ENCODE data around the gene INTS1.

INTS1 gene

DNA sequence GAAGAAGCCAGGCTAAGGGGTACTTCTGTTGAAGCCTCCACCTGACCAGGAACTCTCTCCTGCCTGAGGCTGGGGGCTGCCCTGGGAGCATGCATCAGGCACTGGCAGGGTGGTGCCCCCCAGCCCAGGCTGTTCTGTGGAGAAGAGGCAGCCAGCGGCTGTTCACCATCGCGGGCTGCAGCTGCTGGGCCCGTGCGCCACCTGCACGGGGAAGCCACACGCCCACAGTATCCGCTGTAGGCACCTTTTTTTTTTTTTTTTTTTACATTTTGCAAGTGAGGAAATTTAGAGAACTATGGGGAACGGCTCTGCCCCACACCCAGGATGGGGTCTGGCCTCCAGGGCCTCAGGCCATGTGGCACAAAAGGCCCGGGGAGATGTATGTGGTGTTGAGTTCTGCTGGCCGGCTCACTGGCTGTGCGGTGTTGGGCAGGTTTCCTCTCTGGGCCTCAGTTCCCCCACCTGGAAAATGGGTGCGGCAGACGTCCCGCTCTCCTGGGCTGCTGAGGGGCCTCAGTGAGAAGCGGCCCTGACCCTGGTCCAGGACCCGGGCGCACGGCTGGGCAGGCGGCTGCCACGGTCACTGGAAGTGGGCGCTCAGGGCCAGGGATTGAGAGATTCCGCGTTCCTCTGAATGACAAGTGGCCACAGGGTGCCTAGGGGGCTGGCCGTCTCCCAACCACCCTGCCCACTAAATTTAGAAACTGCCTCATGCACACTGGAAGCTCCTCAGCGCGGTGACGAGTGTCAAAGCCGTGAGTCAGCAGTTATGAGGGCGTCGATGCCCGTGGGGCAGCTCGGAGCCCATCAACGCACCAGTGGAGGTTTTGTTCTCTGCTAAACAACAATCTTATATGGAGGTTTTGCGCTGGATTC lies 8.8 kb upstream of the INTS1 start:
- TF ChIP-seq EZH2 (IDR thresholded peaks at IDR 0.05; ENCODE audit: borderline replicate concordance, low read length) = no peak
- TF ChIP-seq, protein P1, sequence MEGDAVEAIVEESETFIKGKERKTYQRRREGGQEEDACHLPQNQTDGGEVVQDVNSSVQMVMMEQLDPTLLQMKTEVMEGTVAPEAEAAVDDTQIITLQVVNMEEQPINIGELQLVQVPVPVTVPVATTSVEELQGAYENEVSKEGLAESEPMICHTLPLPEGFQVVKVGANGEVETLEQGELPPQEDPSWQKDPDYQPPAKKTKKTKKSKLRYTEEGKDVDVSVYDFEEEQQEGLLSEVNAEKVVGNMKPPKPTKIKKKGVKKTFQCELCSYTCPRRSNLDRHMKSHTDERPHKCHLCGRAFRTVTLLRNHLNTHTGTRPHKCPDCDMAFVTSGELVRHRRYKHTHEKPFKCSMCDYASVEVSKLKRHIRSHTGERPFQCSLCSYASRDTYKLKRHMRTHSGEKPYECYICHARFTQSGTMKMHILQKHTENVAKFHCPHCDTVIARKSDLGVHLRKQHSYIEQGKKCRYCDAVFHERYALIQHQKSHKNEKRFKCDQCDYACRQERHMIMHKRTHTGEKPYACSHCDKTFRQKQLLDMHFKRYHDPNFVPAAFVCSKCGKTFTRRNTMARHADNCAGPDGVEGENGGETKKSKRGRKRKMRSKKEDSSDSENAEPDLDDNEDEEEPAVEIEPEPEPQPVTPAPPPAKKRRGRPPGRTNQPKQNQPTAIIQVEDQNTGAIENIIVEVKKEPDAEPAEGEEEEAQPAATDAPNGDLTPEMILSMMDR (IDR thresholded peaks at IDR 0.05; ENCODE audit: low read length) = no peak
- no peaks in the 10 kb centered on the region for H3K79me2 ChIP-seq (ENCODE audit: insufficient read depth, low read length)
- H4K20me1 ChIP-seq (ENCODE audit: insufficient read depth, low read length) = no peaks in the 10 kb centered on the region
- no peak overlapping the region for H3K4me3 ChIP-seq (ENCODE audit: low read depth, low read length, poor library complexity, severe bottlenecking)
- H3K9ac ChIP-seq (ENCODE audit: low read length) = no peak overlapping the region
- peaks cover 5% of the 10 kb centered on the region for H3F3A ChIP-seq (ENCODE audit: insufficient read depth, low read length)
- H3K4me1 ChIP-seq (ENCODE audit: insufficient read depth, low read length, severe bottlenecking) = peaks cover 46% of the 10 kb centered on the region
- H3K27me3 ChIP-seq (ENCODE audit: insufficient read depth, low read length) = peaks cover 4% of the 10 kb centered on the region; the same call in 1 of the 2 replicates
- no peaks in the 10 kb centered on the region for H3K36me3 ChIP-seq (ENCODE audit: insufficient read depth, low read length)
- H2AFZ ChIP-seq (ENCODE audit: low read length) = no peak overlapping the region
- H3K4me2 ChIP-seq (ENCODE audit: low read length) = no peak overlapping the region
- no peaks in the 10 kb centered on the region for H3K9me3 ChIP-seq (ENCODE audit: low read length)
- peak overlapping the region; percentile 96 for H3K27ac ChIP-seq (ENCODE audit: low read depth, low read length, poor library complexity, severe bottlenecking)
- H3K9me2 ChIP-seq (ENCODE audit: low read depth, low read length) = no peaks in the 10 kb centered on the region

DNA sequence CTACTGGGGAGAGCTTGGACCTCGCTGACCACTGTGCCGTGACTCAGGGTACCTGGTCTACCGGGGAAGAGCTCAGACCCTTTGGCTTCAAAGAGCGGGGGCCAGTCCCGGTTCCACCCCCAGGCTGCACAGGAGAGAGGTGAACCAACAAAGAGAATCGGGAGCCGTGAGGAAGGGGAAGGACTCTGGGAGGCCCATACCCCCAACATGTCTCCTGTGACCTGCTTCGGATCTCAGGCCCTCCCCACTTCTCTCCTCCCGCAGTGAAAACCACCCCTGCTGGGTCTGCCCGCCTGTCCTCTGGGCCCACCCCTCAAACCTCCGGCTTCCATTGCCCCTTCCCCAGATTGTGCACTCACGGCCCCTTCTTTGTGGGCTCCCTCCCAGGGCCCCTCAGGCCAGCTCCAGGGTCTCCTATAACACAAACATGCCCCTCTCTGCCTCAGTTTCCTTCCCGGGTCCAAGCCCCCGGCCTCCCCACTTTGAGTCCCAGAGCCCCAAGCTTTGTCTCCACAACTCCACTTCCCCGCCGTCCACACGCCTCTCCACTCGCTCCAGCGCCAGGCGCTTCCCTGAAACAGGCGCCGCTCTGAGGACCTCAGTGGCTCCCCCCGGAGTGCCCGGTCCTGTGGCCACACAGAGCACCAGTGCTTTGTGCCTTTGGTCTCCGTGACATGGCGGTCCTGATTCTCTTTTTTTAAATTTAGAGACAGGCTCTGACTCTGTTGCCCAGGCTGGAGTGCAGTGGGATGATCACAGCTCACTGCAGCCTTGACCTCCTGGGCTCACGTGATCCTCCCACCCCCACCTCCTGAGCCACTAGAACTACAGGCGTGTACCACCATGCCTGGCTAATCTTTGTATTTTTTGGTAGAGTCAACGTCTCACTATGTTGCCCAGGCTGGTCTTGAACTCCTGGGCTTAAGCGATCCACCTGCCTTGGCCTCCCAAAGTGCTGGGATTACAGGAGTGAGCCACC lies 7.5 kb upstream of the INTS1 start:
- Histone ChIP-seq H3K79me2 (ENCODE audit: insufficient read depth, low read length) (no peaks in the 10 kb centered on the region), H3K9ac (ENCODE audit: low read length) (peak overlapping the region; percentile 44), H3K4me1 (ENCODE audit: insufficient read depth, low read length, severe bottlenecking) (peaks cover 57% of the 10 kb centered on the region), H3F3A (ENCODE audit: insufficient read depth, low read length) (peaks cover 5% of the 10 kb centered on the region), H3K9me2 (ENCODE audit: low read depth, low read length) (no peaks in the 10 kb centered on the region), H3K36me3 (ENCODE audit: insufficient read depth, low read length) (no peaks in the 10 kb centered on the region), H3K9me3 (ENCODE audit: low read length) (no peaks in the 10 kb centered on the region), H4K20me1 (ENCODE audit: insufficient read depth, low read length) (no peaks in the 10 kb centered on the region), H3K27ac (ENCODE audit: low read depth, low read length, poor library complexity, severe bottlenecking) (peak overlapping the region; percentile 96), H2AFZ (ENCODE audit: low read length) (no peak overlapping the region), H3K27me3 (ENCODE audit: insufficient read depth, low read length) (peaks cover 3% of the 10 kb centered on the region; the same call in 1 of the 2 replicates), H3K4me2 (ENCODE audit: low read length) (peak overlapping the region; percentile 24), H3K4me3 (ENCODE audit: low read depth, low read length, poor library complexity, severe bottlenecking) (no peak overlapping the region)
- TF ChIP-seq, protein P1 (IDR thresholded peaks at IDR 0.05; ENCODE audit: low read length) = no peak
- TF ChIP-seq EZH2 (IDR thresholded peaks at IDR 0.05; ENCODE audit: borderline replicate concordance, low read length) = no peak

DNA sequence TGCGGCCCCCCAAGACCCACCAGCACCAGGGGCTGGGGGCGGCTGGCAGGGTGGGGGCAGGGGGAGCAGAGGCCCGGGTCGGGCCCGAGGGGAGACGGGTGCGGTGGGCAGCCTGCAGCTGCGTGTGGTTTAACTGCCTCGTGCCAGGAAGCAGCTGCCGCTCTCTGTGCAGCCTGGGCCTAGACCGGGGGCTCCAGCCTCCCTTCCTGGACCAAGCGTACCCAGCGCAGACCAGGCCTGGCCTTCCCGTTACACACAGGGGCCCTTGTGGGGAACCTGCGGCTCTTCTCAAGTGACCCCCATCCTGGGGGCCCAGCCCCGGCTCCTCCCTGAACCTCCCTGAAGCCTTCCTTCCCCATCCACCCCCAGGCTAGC lies 6.6 kb upstream of the INTS1 start:
- Histone ChIP-seq H3K4me3 (ENCODE audit: low read depth, low read length, poor library complexity, severe bottlenecking) (no peak overlapping the region), H3K27ac (ENCODE audit: low read depth, low read length, poor library complexity, severe bottlenecking) (peak overlapping the region; percentile 96), H3K9ac (ENCODE audit: low read length) (peak overlapping the region; percentile 56), H3K79me2 (ENCODE audit: insufficient read depth, low read length) (no peaks in the 10 kb centered on the region), H3K27me3 (ENCODE audit: insufficient read depth, low read length) (no peaks in the 10 kb centered on the region), H3K4me2 (ENCODE audit: low read length) (peak overlapping the region; percentile 43), H3K36me3 (ENCODE audit: insufficient read depth, low read length) (no peaks in the 10 kb centered on the region), H4K20me1 (ENCODE audit: insufficient read depth, low read length) (no peaks in the 10 kb centered on the region), H3F3A (ENCODE audit: insufficient read depth, low read length) (peaks cover 5% of the 10 kb centered on the region), H3K9me3 (ENCODE audit: low read length) (no peaks in the 10 kb centered on the region), H3K9me2 (ENCODE audit: low read depth, low read length) (no peaks in the 10 kb centered on the region), H3K4me1 (ENCODE audit: insufficient read depth, low read length, severe bottlenecking) (peaks cover 64% of the 10 kb centered on the region), H2AFZ (ENCODE audit: low read length) (no peak overlapping the region)
- no peak for TF ChIP-seq EZH2 (IDR thresholded peaks at IDR 0.05; ENCODE audit: borderline replicate concordance, low read length)
- TF ChIP-seq, protein P1 (IDR thresholded peaks at IDR 0.05; ENCODE audit: low read length) = no peak

Measured in OCI-LY1 (cell line).